GM19438 (cell line): ENCODE measurements around the gene NTM.
"Not testable (repeated sequence)": the region's sequence is repeated elsewhere in the genome, so short reads cannot be mapped to it uniquely, and the experiment has no call there.

Experiments used
- ATAC-seq: cut with Tn5 transposase; IDR thresholded peaks from one replicate; pipeline ENCODE4 v1.9.1; 2021; ENCODE audit warnings: low read depth; ENCODE audit not compliant: unreplicated experiment

The NTM gene

DNA sequence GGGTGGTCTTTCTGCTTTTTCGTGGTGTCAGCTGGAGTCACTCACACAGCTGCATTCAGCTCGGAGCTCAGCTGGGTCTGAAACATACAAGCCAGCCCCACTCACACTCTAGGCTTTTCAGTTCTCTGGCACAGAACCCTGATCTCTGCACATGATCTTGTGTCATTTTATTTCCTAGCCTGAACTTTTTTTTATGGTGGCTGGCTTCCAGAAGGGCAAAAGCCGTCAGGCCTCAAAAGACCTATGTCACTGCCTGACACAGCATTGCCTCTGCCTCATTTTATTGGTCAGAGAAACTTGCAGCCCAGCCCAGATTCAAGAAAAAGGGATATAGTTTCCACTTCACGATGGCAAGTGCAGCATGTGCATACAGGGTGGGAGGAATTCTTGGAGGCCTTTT is 117.8 kb downstream of the NTM start:
- no peak for ATAC-seq

DNA sequence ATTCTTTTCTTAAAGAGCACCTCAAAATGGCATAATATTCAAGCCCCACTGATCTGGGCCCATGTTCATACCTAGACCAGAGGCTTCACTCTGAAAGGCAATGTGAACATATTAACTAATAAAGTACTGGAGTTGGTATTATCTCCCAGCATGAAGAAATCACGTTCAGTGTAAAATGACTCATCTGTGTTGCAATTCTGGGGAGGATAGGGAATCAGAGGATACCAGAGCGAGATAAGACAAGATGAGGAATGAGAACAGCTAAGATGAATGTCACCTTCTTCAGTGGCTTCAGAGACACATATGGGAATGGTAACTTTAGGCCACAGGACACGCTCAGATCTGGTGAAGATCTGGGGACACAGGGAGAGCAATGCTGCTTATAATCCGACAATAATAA is 121.1 kb downstream of the NTM start:
- no peak for ATAC-seq

GRCh38 chr11:131495423-131495822 is 125.0 kb downstream of the NTM start:
- ATAC-seq: no peak

GRCh38 chr11:131497686-131498085 is 127.3 kb downstream of the NTM start:
- not testable (repeated sequence) for ATAC-seq

- no peak for ATAC-seq
These were observed 128.3 kb downstream of the NTM start for GRCh38 chr11:131498631-131499160.

DNA sequence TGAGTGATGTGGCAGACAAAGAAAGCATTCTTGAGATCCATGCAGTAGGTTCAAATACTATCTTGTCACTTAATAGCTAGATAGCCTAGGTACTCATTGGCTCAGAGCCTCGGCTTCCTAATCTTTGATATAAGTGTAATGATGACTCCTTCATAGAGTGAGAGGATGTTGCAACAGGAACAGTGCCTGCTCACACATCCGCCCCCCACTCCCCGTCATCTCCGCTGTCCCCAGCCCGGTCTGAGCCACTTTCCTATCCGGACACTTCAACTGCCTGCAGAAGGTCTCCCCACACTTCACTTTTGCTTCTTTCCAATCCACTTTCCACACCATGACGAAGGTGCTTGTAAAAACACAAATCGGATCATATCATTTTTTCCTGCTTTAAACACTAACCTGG is 128.8 kb downstream of the NTM start:
- no peak for ATAC-seq

DNA sequence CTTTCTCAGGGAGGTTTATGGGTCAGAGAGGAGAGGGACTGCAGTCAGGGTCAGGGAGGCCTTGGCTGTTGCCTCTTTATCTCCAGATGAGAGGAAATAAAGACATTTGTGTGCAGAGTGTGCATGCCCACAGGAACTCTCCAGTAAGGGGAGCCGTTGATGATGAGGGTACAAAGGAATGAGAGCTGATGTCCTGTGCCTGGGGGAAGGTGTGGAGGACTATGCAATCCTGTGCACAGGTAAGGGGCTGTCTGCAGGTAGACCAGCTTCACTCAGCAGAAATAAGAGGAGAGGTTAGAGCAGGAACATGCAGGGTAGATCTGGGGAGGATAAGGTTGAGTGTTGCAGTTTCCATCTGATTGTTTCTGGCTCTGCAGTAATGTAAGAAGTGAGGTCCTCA is 132.6 kb downstream of the NTM start:
- ATAC-seq: no peak

DNA sequence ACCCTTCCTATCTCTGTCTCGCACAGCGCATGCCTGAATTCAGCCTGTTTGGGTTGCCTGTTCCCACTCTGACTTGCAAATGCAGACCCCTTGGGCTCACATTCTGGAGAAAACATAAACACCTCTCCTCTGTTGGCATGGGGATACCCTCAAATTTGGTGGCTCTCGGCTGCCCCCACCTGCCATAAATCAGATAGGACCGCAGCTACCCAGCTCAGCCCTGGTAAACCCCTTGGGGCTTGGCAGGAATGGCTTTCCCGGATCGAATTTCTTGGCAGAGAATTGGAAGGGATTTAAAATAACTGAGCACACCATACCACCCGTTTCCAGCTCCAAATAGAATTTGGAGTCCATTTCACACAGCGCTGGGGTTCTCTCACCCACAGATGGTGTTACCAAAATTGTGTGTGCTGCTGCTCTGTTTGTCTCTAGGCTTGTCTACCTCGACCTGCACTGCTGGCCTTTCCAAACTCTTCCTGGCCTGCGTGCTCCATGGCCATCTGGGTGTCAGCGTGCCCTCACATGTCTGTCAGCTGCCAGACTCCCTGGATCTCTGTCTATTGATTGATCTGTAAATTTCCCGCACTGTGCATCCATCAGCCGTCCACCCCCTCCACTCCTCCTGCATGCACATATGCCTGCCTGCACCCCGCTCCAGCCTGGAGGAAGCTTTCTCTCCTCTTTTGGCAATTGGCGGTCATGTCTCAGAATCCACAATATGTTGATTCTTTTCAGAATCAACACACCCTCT is 134.0 kb downstream of the NTM start:
- no peak for ATAC-seq

- no peak for ATAC-seq
These were observed 135.9 kb downstream of the NTM start for GRCh38 chr11:131506348-131506747.

- ATAC-seq: no peak
These were observed 140.2 kb downstream of the NTM start for GRCh38 chr11:131510662-131511061.

GRCh38 chr11:131511794-131512193 is 141.4 kb downstream of the NTM start:
- no peak for ATAC-seq

GRCh38 chr11:131512228-131512627 is 141.8 kb downstream of the NTM start:
- ATAC-seq: no peak

- ATAC-seq: no peak
These were observed 143.6 kb downstream of the NTM start for GRCh38 chr11:131514062-131514461.

DNA sequence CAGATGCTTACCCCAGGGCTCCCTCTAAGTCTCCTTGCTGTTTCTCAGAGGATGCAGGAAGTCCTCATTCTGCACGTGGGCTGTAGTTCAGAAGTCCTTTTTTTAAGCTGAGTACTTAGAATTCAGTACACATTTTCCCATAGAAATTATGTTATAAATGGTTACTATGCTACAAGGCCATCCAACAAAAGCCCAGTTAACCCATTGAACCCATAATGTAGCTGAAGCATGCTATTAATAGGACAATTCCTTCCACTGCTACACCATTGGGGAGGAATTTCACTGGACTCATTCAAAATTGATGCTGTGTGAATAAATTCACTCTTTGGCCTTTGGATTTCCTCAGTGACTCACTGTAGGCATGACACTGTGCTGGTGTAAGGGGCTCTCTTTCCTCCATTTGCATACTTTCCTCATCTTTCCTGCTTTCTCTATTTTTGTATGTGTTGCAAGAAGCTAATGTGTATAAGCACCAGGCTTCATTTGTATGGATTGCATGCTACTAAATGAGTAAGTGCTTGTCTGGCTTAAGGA is 148.0 kb downstream of the NTM start:
- no peak for ATAC-seq

DNA sequence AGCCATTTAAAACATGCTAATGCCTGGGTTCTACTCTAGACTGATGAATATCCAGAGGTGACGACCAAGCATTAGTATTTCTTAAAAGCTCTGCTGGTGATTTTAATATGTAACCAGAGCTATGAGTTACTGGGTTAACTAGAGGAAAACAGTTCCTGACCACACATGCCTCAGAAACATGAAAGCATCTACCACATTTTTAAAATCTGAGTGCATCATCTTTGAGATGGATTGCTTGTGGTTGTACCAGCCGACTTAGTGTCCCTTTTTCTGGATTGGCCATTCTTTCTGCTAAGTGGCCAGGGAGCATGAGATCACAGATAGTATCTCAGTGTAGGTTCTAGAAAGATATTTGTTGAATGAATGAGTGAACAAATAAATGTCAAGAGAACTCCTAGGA is 152.4 kb downstream of the NTM start:
- no peak for ATAC-seq

DNA sequence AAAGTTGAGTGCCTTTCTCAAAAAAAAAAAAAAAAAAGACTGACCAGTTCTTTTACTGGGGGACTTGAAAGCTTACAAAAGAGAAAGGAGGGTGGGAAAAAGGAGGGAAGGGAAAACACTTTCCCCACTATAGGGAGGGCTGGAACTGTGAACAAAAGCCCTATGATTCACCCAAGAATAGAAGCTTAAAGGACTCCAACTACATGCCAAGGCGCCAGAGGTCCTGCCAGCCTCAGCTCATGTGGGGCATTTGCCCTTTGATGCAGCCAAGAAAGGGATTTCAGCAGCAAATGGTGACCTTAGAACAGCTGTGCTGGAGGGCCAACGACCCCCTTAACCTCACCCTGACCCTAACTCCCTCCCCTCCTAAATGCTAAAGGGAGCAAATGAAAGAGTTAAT is 160.0 kb downstream of the NTM start:
- no peak for ATAC-seq

DNA sequence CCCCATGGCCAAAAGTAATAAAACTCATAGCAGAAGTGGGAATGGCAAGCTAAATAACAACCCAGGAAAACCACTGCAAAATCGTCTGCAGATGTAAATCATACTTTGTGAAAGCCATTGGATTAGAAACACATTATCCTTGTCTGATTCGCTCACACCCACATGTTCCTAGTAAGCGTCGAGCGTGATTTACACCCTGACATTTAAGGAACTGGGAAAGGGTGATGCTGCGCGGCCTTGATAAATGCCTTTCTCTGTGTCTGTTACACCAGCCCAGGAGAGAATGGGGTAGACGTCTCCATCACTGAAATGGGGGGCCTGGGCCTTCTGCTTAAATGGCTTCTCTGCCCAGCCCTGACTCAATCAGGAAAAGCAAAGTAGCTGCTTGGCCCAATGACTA is 162.7 kb downstream of the NTM start:
- ATAC-seq: no peak

- ATAC-seq: no peak
These were observed 163.6 kb downstream of the NTM start for GRCh38 chr11:131533998-131534397.

- ATAC-seq: no peak
These were observed 164.2 kb downstream of the NTM start for GRCh38 chr11:131534611-131535010.

- ATAC-seq: no peak
These were observed 165.7 kb downstream of the NTM start for GRCh38 chr11:131536159-131536558.

GRCh38 chr11:131537196-131537595 is 166.8 kb downstream of the NTM start:
- no peak for ATAC-seq

- no peak for ATAC-seq
These were observed 167.3 kb downstream of the NTM start for GRCh38 chr11:131537748-131538147.
